CD4-positive, alpha-beta T cell treated with Interleukin-4 for 4 hours (primary cell): ENCODE results near the gene TCAP.
A peak's percentile ranks its signal among the peaks of the same experiment; 100 is the strongest.
"Not testable (repeated sequence)": the region's sequence is repeated elsewhere in the genome, so short reads cannot be mapped to it uniquely, and the experiment has no call there.

Source experiments
- DNase-seq: peaks from one replicate; pipeline ENCODE4 v3.0.0-alpha.2; 2020

The TCAP gene

DNA sequence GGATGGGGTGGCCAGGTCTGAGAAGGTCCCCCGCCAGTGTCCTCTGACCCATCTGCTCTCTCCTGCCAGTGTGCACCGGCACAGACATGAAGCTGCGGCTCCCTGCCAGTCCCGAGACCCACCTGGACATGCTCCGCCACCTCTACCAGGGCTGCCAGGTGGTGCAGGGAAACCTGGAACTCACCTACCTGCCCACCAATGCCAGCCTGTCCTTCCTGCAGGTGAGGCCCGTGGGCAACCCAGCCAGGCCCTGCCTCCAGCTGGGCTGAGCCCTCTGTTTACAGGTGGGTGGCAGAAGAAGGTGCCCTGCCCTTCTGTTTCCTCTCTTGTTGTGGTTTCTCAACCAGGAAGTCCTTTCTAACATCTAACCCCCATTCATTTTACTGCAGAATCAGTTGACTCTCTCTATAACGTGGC, 41.8 kb downstream of the TCAP start:
- peak; percentile 32 for DNase-seq

- DNase-seq, result no peak
Measured at GRCh38 chr17:39709319-39709997, 44.3 kb downstream of the TCAP start.

DNA sequence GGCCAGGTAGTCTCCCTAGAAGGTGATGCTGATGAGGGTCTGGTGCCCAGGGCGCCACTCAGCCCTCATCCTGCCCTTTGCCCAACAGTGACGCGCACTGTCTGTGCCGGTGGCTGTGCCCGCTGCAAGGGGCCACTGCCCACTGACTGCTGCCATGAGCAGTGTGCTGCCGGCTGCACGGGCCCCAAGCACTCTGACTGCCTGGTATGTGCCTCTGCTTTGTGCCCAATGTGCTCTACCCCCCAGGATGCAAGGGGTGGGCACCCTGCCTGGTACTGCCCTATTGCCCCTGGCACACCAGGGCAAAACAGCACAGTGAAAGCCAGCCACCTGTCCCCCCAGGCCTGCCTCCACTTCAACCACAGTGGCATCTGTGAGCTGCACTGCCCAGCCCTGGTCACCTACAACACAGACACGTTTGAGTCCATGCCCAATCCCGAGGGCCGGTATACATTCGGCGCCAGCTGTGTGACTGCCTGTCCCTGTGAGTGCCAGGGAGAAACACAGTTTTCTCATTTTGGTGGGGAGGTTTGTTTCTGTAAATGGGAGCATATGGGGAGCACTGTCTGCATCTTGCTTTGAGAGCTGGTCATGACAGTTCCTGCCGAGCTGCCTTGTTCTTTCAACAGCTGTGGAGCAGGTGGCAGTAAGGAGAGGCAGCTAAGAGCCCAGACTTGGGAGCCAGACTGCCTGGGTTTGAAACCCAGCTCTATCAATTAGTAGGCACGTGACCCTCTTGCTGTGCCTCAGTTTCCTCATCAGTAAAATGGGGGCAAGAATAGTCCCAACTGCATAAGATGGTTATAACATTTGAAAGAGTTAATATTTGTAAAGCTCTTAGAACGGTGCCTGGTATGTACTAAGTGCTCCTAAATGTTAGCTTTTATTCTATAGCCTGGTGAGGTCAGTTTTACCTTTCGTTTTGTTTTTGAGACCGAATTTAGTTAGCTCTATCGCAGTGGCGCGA, 45.1 kb downstream of the TCAP start:
- DNase-seq, result no peak

DNA sequence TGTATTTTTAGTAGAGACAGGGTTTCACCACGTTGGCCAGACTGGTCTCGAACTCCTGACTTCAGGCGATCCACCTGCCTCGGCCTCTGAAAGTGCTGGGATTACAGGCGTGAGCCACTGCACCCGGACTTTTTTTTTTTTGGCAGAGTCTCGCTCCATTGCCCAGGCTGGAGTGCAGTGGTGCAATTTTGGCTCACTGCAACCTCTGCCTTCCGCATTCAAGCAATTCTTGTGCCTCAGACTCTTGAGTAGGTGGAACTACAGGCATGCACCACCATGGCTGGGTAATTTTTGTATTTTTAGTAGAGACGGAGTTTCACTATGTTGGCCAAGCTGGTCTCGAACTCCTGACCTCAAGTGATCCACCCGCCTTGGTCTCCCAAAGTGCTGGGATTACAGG, 45.9 kb downstream of the TCAP start:
- not testable (repeated sequence) for DNase-seq

DNA sequence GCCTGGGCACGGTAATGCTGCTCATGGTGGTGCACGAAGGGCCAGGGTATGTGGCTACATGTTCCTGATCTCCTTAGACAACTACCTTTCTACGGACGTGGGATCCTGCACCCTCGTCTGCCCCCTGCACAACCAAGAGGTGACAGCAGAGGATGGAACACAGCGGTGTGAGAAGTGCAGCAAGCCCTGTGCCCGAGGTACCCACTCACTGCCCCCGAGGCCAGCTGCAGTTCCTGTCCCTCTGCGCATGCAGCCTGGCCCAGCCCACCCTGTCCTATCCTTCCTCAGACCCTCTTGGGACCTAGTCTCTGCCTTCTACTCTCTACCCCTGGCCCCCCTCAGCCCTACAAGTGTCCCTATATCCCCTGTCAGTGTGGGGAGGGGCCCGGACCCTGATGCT, 46.7 kb downstream of the TCAP start:
- DNase-seq, result no peak

- DNase-seq, result no peak
Measured at GRCh38 chr17:39714234-39714633, 49.1 kb downstream of the TCAP start.

DNA sequence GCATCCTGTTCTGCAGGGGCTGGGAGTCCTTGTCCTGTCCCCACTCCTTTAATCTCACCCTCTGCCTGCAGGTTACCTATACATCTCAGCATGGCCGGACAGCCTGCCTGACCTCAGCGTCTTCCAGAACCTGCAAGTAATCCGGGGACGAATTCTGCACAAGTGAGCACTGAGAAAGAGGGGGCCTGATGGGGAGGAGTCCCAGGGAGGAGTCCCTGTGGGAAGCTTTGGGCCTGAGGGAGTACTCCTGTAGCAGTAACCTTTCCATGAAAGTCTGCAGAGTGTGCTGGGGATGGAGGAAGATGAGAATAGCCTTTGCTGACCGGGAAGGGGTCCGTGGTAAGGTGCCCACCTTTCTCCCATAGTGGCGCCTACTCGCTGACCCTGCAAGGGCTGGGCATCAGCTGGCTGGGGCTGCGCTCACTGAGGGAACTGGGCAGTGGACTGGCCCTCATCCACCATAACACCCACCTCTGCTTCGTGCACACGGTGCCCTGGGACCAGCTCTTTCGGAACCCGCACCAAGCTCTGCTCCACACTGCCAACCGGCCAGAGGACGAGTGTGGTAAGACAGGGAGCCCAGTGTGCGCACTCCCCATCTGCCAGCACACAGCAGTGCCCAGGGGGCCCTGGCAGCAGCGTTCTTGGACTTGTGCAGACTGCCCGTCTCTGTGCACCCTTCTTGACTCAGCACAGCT, 50.4 kb downstream of the TCAP start:
- no peak for DNase-seq
